Measurements from ENCODE around the gene TTN. TPM values are rescaled to one million over a fixed set of nuclear protein-coding genes. Genes with fewer than 3 reads are reported as not detected.

Gene TTN
- total RNA-seq, 3 donors from 2014 or later: 2.9 to 23.4 (median 3.5) TPM

GRCh38 chr2:178732913-178733312, 74.3 kb downstream of the TTN start:
- no peak for DNase-seq (ENCODE audit: low spot score in 2 of 2)
- Histone ChIP-seq H3K4me1 (no peaks in the 10 kb centered on the region), H3K4me3 (no peak overlapping the region), H3K27ac (no peak overlapping the region), H3K27me3 (no peaks in the 10 kb centered on the region), H3K9me3 (no peaks in the 10 kb centered on the region), H3K36me3 (no peaks in the 10 kb centered on the region)
- no peak for TF ChIP-seq POLR2AphosphoS5 (IDR thresholded peaks at IDR 0.05)
- intact Hi-C loops (cut with DNase I; ENCODE audit: low total_unique reads): no loop called here

GRCh38 chr2:178731300-178731699, 75.9 kb downstream of the TTN start:
- H3K36me3 ChIP-seq: no peaks in the 10 kb centered on the region
- H3K4me3 ChIP-seq: no peak overlapping the region
- no peaks in the 10 kb centered on the region for H3K9me3 ChIP-seq
- intact Hi-C loops (cut with DNase I; ENCODE audit: low total_unique reads): no loop called here
- no peak overlapping the region for H3K27ac ChIP-seq
- TF ChIP-seq POLR2AphosphoS5 (IDR thresholded peaks at IDR 0.05) (no peak), POLR2A (IDR thresholded peaks at IDR 0.05) (no peak), CTCF (IDR thresholded peaks at IDR 0.05) (no peak)
- H3K27me3 ChIP-seq: no peaks in the 10 kb centered on the region
- no peaks in the 10 kb centered on the region for H3K4me1 ChIP-seq
- no peak for DNase-seq (ENCODE audit: low spot score in 2 of 2)

- no peaks in the 10 kb centered on the region for H3K36me3 ChIP-seq
- H3K9me3 ChIP-seq: no peaks in the 10 kb centered on the region
- DNase-seq (ENCODE audit: low spot score in 2 of 2): no peak
- intact Hi-C loops (cut with DNase I; ENCODE audit: low total_unique reads): no loop called here
- no peak for TF ChIP-seq POLR2AphosphoS5 (IDR thresholded peaks at IDR 0.05)
- no peak for TF ChIP-seq POLR2A (IDR thresholded peaks at IDR 0.05)
- no peak for TF ChIP-seq CTCF (IDR thresholded peaks at IDR 0.05)
- no peak overlapping the region for H3K4me3 ChIP-seq
- no peaks in the 10 kb centered on the region for H3K27me3 ChIP-seq
- no peak overlapping the region for H3K27ac ChIP-seq
- H3K4me1 ChIP-seq: no peaks in the 10 kb centered on the region
Observed at GRCh38 chr2:178730049-178730448, 77.2 kb downstream of the TTN start.

- no peak overlapping the region for H3K27ac ChIP-seq
- H3K4me1 ChIP-seq: no peaks in the 10 kb centered on the region
- H3K36me3 ChIP-seq: no peaks in the 10 kb centered on the region
- TF ChIP-seq CTCF (IDR thresholded peaks at IDR 0.05): no peak
- TF ChIP-seq POLR2A (IDR thresholded peaks at IDR 0.05): no peak
- no peak for TF ChIP-seq POLR2AphosphoS5 (IDR thresholded peaks at IDR 0.05)
- intact Hi-C loops (cut with DNase I; ENCODE audit: low total_unique reads): loop anchor here (5.0 kb wide), 1 partner anchor 798 kb away; no protein-coding TSS in a partner anchor
- DNase-seq (ENCODE audit: low spot score in 2 of 2): no peak
- H3K27me3 ChIP-seq: no peaks in the 10 kb centered on the region
- H3K4me3 ChIP-seq: no peak overlapping the region
- H3K9me3 ChIP-seq: no peaks in the 10 kb centered on the region
Observed at GRCh38 chr2:178723786-178724346, 83.4 kb downstream of the TTN start.

GRCh38 chr2:178722296-178722695, 84.9 kb downstream of the TTN start:
- intact Hi-C loops (cut with DNase I; ENCODE audit: low total_unique reads): loop anchor here (5.0 kb wide), 1 partner anchor 800 kb away; no protein-coding TSS in a partner anchor
- no peaks in the 10 kb centered on the region for H3K27me3 ChIP-seq
- no peaks in the 10 kb centered on the region for H3K9me3 ChIP-seq
- H3K4me1 ChIP-seq: no peaks in the 10 kb centered on the region
- H3K4me3 ChIP-seq: no peak overlapping the region
- TF ChIP-seq POLR2AphosphoS5 (IDR thresholded peaks at IDR 0.05) (no peak), POLR2A (IDR thresholded peaks at IDR 0.05) (no peak), CTCF (IDR thresholded peaks at IDR 0.05) (no peak)
- no peak for DNase-seq (ENCODE audit: low spot score in 2 of 2)
- no peak overlapping the region for H3K27ac ChIP-seq
- no peaks in the 10 kb centered on the region for H3K36me3 ChIP-seq

GRCh38 chr2:178718988-178719387, 88.2 kb downstream of the TTN start:
- TF ChIP-seq POLR2AphosphoS5 (IDR thresholded peaks at IDR 0.05) (no peak), POLR2A (IDR thresholded peaks at IDR 0.05) (no peak), CTCF (IDR thresholded peaks at IDR 0.05) (no peak)
- H3K36me3 ChIP-seq: no peaks in the 10 kb centered on the region
- H3K4me1 ChIP-seq: no peaks in the 10 kb centered on the region
- no peaks in the 10 kb centered on the region for H3K9me3 ChIP-seq
- no peaks in the 10 kb centered on the region for H3K27me3 ChIP-seq
- intact Hi-C loops (cut with DNase I; ENCODE audit: low total_unique reads): no loop called here
- no peak overlapping the region for H3K4me3 ChIP-seq
- H3K27ac ChIP-seq: no peak overlapping the region
- no peak for DNase-seq (ENCODE audit: low spot score in 2 of 2)

Data from breast epithelium (tissue), 4 donors.